Coronary artery (tissue), 2 donors: ENCODE measurements around the gene CHST1.

Source experiments
- DNase-seq: peaks from one replicate; pipeline ENCODE4 v3.0.0-alpha.2; 2017; ENCODE audit warnings: low spot score
- H3K27ac ChIP-seq, 2 donors: fragments of 200-600 bp; sonication (generic); one replicate each; pipeline ENCODE4 v1.5.1; 2016 to 2019
- H3K4me3 ChIP-seq: fragments of 200-600 bp; sonication (generic); 2 replicates; pipeline ENCODE4 v1.5.1; 2016; ENCODE audit warnings: mild to moderate bottlenecking, moderate library complexity
- TF ChIP-seq, protein P1 (sequence below): fragments of 200-600 bp; sonication (generic); IDR thresholded peaks from one replicate; pipeline ENCODE4 v1.5.1; 2019; ENCODE audit warnings: antibody characterized with exemption

The CHST1 gene

DNA sequence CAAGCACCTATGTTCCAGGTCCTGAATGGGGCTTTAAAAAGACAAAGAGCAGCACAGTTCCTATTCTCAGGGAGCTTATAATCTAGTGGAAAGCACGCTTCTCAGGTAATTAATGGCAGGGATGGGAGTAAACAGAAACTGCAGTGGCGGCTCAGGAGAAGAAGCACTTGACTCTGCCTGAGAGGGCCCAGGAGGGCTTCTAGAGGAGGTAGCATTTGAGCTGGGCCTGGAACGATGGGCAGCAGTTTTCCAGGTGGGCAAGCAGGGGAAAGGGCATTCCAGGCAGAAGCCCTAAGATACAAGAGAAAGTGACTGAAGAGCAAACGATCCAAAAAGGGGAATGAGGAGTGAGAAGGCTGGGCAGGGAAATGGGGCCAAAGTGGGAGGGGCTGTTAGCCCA, 37.1 kb upstream of the CHST1 start:
- H3K4me3 ChIP-seq: no peak overlapping the region
- TF ChIP-seq, protein P1, sequence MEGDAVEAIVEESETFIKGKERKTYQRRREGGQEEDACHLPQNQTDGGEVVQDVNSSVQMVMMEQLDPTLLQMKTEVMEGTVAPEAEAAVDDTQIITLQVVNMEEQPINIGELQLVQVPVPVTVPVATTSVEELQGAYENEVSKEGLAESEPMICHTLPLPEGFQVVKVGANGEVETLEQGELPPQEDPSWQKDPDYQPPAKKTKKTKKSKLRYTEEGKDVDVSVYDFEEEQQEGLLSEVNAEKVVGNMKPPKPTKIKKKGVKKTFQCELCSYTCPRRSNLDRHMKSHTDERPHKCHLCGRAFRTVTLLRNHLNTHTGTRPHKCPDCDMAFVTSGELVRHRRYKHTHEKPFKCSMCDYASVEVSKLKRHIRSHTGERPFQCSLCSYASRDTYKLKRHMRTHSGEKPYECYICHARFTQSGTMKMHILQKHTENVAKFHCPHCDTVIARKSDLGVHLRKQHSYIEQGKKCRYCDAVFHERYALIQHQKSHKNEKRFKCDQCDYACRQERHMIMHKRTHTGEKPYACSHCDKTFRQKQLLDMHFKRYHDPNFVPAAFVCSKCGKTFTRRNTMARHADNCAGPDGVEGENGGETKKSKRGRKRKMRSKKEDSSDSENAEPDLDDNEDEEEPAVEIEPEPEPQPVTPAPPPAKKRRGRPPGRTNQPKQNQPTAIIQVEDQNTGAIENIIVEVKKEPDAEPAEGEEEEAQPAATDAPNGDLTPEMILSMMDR: no peak
- DNase-seq: no peak
- H3K27ac ChIP-seq: no peak overlapping the region

DNA sequence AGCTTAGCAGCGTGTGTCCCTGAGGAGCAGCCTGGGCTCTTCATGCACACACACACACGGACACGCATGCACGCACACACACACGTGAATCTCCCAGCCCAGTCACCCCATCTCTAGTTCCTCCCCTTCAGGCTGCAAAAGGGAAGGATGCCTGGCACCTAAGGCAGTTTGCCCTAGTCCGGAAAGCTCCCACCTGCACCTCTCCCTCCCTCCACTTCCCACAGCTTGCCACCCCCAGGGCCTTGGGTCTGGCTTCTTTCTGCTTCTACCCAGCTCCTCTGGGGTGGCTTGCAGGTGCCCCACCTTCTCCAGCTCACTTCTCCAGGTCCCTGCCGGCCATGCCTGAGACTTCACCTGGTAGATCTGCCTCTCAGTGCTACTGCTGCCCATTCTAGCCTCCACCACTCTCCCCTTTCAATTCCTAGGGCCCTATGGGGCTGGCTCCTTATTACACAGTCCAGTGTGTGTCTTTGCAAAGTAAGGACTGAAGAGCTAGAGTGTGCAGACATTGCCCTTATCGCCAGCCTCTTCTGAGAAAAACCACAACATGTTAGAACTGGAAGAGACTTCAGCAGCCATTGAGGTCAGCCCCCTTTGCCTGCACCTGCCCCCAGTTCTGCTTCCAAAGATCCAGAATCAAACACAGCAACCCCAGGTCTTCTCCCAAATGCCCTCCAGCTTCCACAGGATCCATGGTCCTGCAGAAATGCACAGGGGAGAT, 33.5 kb upstream of the CHST1 start:
- TF ChIP-seq, protein P1: no peak
- no peak overlapping the region for H3K27ac ChIP-seq
- DNase-seq: no peak

DNA sequence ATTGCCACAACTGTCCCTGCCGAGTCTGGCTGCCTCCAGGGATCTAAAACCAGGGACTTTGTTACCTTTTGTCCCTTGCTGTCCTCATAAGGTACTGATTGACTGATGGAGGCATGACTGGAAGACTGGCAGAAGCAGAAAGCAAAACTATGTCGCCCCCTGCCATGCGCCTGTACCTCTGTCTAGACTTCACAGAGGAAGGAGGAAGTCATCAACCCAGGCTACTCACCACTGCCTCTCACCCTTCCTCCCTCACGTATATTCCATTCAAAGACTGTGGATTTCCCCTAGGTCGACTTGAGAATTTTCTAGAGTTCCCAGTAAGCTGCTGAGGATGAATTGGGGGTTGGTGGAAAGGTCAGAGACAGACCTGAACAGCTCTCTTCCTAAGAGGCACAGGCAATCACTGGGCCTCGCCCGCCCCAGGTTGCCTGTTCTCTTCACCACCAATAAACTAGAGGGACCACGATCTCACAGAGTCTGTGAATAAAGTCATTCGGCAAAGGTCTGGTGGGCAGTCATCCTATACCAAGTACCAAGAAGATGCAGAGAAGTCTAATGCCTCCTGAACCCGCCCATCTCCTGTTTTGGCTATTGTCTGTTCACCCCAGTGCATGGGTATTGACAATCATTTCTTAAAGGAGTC, 27.5 kb upstream of the CHST1 start:
- TF ChIP-seq, protein P1: no peak
- H3K27ac ChIP-seq: no peak overlapping the region
- no peak for DNase-seq
- H3K4me3 ChIP-seq: no peak overlapping the region

More for the DNA sequence above, 33.5 kb upstream of the CHST1 start:
- H3K4me3 ChIP-seq: no peak overlapping the region

DNA sequence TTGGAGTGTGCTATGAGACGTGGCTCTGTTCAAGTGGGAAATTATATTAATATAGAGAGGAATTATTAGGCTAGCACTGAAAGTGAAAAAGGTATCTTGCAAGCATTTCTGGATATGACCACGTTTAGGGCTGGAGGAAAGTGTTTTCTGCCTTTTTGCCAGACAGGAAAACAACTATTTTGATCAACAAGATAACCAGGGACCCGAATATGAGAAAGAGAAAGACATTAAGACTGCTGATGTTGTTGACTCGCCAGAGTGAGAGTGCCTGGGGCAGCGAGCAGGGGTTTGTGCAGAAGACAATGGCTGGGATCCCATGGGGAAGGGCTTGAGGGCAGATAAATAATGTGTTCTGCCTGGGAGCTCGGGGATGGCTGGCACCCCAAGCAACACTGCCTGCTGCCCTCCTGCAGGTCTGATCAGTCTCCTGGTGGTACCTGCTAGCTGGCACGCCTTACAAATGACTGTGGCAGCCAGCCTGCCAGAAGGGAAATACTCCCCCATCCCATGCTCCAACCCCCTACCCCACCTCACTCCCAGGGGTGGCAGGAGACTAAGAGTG, 23.1 kb upstream of the CHST1 start:
- no peak for DNase-seq
- Histone ChIP-seq H3K27ac (no peak overlapping the region), H3K4me3 (no peak overlapping the region)
- TF ChIP-seq, protein P1: no peak

DNA sequence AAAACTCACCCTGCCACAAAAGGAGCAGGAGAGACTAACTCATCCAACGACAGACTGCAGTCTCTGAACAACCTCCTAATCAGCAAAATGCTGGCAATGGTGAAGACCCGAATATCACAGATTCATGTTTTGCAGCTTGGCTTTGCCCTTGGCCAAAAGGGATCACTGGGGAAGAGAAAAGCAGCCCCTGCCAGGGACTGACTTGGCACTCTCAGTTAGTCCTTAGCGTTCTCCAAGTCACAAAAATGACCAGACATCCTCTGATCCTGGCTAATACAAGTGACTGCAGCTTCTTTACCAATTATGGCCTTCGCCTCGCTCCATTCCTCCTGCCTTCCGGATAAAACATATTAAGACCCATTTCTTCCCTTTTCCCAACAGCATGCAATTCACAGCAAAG, 22.4 kb upstream of the CHST1 start:
- no peak overlapping the region for H3K27ac ChIP-seq
- DNase-seq: no peak
- no peak overlapping the region for H3K4me3 ChIP-seq
- TF ChIP-seq, protein P1: no peak

DNA sequence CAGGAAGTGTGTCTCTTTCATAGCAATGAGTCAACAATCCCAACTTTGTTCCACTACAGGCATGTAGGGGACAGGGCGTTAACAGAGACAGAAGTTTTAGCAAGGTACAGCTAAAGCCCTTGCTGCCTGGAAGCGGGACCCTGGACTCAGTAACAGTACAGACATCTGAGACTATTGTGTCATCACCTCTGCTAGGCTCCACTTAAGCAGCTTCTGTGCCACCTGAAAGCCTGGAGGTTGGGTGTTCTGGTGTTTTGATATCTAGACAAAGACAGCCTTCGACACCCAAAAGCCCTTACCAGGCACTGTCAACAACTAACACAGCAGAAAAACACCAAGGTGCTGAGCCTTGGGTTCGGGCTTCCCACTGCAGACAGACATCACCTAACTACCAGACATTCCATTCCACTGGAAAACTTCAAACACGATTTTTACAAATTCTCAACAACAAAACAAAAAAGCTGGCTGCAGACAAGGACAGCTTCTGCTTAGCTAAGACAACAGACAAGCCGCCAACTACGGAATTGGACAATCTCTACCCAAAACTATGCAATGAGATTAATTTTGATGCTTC, 20.6 kb upstream of the CHST1 start:
- TF ChIP-seq, protein P1: no peak
- DNase-seq: no peak
- Histone ChIP-seq H3K27ac (no peak overlapping the region), H3K4me3 (no peak overlapping the region)
